GM12878 (cell line): ENCODE measurements around the gene ZNF200. TPM values are rescaled to one million over a fixed set of nuclear protein-coding genes. Genes with fewer than 3 reads are reported as not detected.

Experiments
- ATAC-seq: fragments of 200-7000 bp; cut with Tn5 transposase; 3 replicates; pipeline ENCODE4 v1.9.1; 2020; ENCODE audit warnings: mild to moderate bottlenecking, moderate library complexity
- BruUV-seq: library from RNA; stranded (reverse); fragments of 400-500 nt; replicated peaks from 2 replicates; lab custom pipeline; 2021; lab: Mats Ljungman, UMichigan
- CTCF ChIA-PET: fragments of 300-600 bp; sonication (Branson Sonifier 250); formaldehyde crosslinking; extraction: SDS; loops from one replicate; lab custom pipeline; 2021; ENCODE audit warnings: inconsistent platforms; lab: Yijun Ruan, JAX
- POLR2A ChIA-PET: fragments of 350-600 bp; formaldehyde crosslinking; extraction: SDS; loops from one replicate; lab custom pipeline; 2021; ENCODE audit warnings: inconsistent platforms; lab: Charles Lee
- RAD21 ChIA-PET: fragments of 300-600 bp; sonication (Branson Sonifier 250); formaldehyde crosslinking; loops from one replicate; lab custom pipeline; 2023; ENCODE audit warnings: antibody characterized with exemption; ENCODE audit not compliant: unreplicated experiment; lab: Charles Lee
- SMC1A ChIA-PET: fragments of 300-600 bp; sonication (Branson Sonifier 250); formaldehyde crosslinking; loops from one replicate; lab custom pipeline; 2023; ENCODE audit not compliant: unreplicated experiment, uncharacterized antibody; lab: Charles Lee
- DNase-seq: peaks from one replicate; pipeline ENCODE4 v3.0.0-alpha.2; 2011; ENCODE audit warnings: low read depth, low spot score
- FAIRE-seq: peaks from 3 replicates; lab custom pipeline; 2011; peaks lifted over from hg19 to GRCh38; lab: Jason Lieb, UNC
- H2AFZ ChIP-seq: 2 replicates; pipeline ENCODE4 v1.6.0; 2011; ENCODE audit warnings: low read depth, low read length, control low read depth; ENCODE audit not compliant: control insufficient read depth
- H3K27ac ChIP-seq: 2 replicates; pipeline ENCODE4 v1.5.1; 2011; ENCODE audit warnings: control low read depth; ENCODE audit not compliant: control insufficient read depth, insufficient read depth
- H3K27me3 ChIP-seq, 2 experiments: replicated peaks in 1 of 2; 2 replicates each; pipeline versions ENCODE4 v1.6.0 to v1.6.1; 2011; ENCODE audit warnings: low read length in 1 of 2; ENCODE audit not compliant: control insufficient read depth in 2 of 2, insufficient read depth in 2 of 2
- H3K36me3 ChIP-seq, 2 experiments: 2 replicates each; pipeline ENCODE4 v1.5.1; 2011; ENCODE audit warnings: low read length in 1 of 2; ENCODE audit not compliant: control insufficient read depth in 2 of 2, insufficient read depth in 2 of 2
- H3K4me1 ChIP-seq: 2 replicates; pipeline ENCODE4 v1.6.1; 2011; ENCODE audit warnings: mild to moderate bottlenecking, low read length, moderate library complexity, mixed read lengths; ENCODE audit not compliant: control insufficient read depth, insufficient read depth
- H3K4me2 ChIP-seq: 2 replicates; pipeline ENCODE4 v1.6.0; 2011; ENCODE audit warnings: control low read depth; ENCODE audit not compliant: control insufficient read depth, insufficient read depth
- H3K4me3 ChIP-seq: fragments of 200-600 bp; sonication (generic); 2 replicates; pipeline ENCODE4 v1.5.1; 2016
- H3K79me2 ChIP-seq: 2 replicates; pipeline ENCODE4 v1.6.0; 2011; ENCODE audit warnings: low read length; ENCODE audit not compliant: control insufficient read depth, insufficient read depth
- H3K9ac ChIP-seq: 2 replicates; pipeline ENCODE4 v1.8.0; 2011; ENCODE audit warnings: low read length, control low read depth, mixed read lengths; ENCODE audit not compliant: control insufficient read depth, insufficient read depth
- H3K9me3 ChIP-seq: replicated peaks from 3 replicates; pipeline ENCODE4 v1.5.1; 2011; ENCODE audit warnings: mild to moderate bottlenecking, low read length; ENCODE audit not compliant: control insufficient read depth, insufficient read depth
- H4K20me1 ChIP-seq: 2 replicates; pipeline ENCODE4 v1.6.0; 2011; ENCODE audit not compliant: control insufficient read depth, insufficient read depth
- ESRRA ChIP-seq: IDR thresholded peaks from 2 replicates; pipeline ENCODE4 v1.6.1; 2012; ENCODE audit warnings: mild to moderate bottlenecking, low read length, improper control_type of control experiment
- EZH2 ChIP-seq: IDR thresholded peaks from 2 replicates; pipeline ENCODE4 v1.6.1; 2012; ENCODE audit warnings: low read depth, mild to moderate bottlenecking, control low read depth, inconsistent platforms, low read length, borderline replicate concordance; ENCODE audit not compliant: control insufficient read depth
- FOXK2 ChIP-seq: fragments of 450-650 bp; IDR thresholded peaks from 2 replicates; pipeline ENCODE4 v1.6.1; 2017; ENCODE audit warnings: mild to moderate bottlenecking, moderate library complexity
- GABPA ChIP-seq: IDR thresholded peaks from 2 replicates; pipeline ENCODE4 v1.6.1; 2014; ENCODE audit warnings: antibody characterized with exemption, low read depth, mild to moderate bottlenecking, inconsistent platforms
- HDAC6 ChIP-seq: fragments of 200-600 bp; sonication (generic); IDR thresholded peaks from one replicate; pipeline ENCODE4 v1.8.0; 2017; ENCODE audit warnings: antibody characterized with exemption; ENCODE audit not compliant: unreplicated experiment
- NBN ChIP-seq: fragments of 450-650 bp; IDR thresholded peaks from 2 replicates; pipeline ENCODE4 v1.6.1; 2016
- NRF1 ChIP-seq: conservative IDR thresholded peaks from 2 replicates; pipeline ENCODE4 v1.6.1; 2011; ENCODE audit warnings: mild to moderate bottlenecking, low read depth, low read length, improper control_type of control experiment
- RB1 ChIP-seq: fragments of 450-650 bp; formaldehyde crosslinking; IDR thresholded peaks from 2 replicates; pipeline ENCODE4 v1.6.1; 2017; ENCODE audit warnings: mild to moderate bottlenecking, borderline replicate concordance
- RBBP5 ChIP-seq: fragments of 200-600 bp; sonication (generic); conservative IDR thresholded peaks from 2 replicates; pipeline ENCODE4 v1.6.1; 2016
- SMARCA5 ChIP-seq: fragments of 450-650 bp; IDR thresholded peaks from 2 replicates; pipeline ENCODE4 v1.6.1; 2017; ENCODE audit warnings: mild to moderate bottlenecking
- SREBF1 ChIP-seq: IDR thresholded peaks from 2 replicates; pipeline ENCODE4 v1.6.1; 2012; ENCODE audit warnings: mild to moderate bottlenecking, low read length
- TBL1XR1 ChIP-seq: IDR thresholded peaks from 2 replicates; pipeline ENCODE4 v1.6.1; 2012; ENCODE audit warnings: low read depth, low read length, improper control_type of control experiment
- WRNIP1 ChIP-seq: IDR thresholded peaks from 2 replicates; pipeline ENCODE4 v1.6.1; 2011; ENCODE audit warnings: low read depth, low read length, improper control_type of control experiment, borderline replicate concordance
- WGBS: methylation state at CpG from one replicate; pipeline ENCODE4 v1.1.6; 2016; ENCODE audit warnings: low lambda C conversion rate; ENCODE audit not compliant: insufficient replicate concordance, insufficient coverage; ENCODE audit errors: missing lambda C conversion rate; 5-methylcytosine and 5-hydroxymethylcytosine counted together
- in situ Hi-C: fragments of 300-500 bp; cut with MboI; formaldehyde crosslinking; loops from 9 replicates; pipeline ENCODE4 v1.14.3; 2018; ENCODE audit warnings: mixed read lengths
- intact Hi-C: fragments of 100-400 bp; cut with micrococcal nuclease; formaldehyde crosslinking; loops from one replicate; pipeline ENCODE4 v1.14.2; 2022; ENCODE audit not compliant: unreplicated experiment
- polyA plus RNA-seq, 11 experiments: library from polyadenylated mRNA; depleted of rRNA in 4 of 11; unstranded in 6 of 11; stranded (reverse) in 5 of 11; fragments of >200 nt; fragmentation: Nextera tagmentation in 4 of 11; fragmentation: Illumina TruSeq in 1 of 11; extraction: Ambion mirVana in 4 of 11; extraction: Trizol in 1 of 11; gene quantifications; 1 replicate in 1 of 11; 2 replicates in 10 of 11; pipeline versions ENCODE4 v1.2.1 to v1.2.3, GENCODE V29; 2011 to 2016; ENCODE audit warnings: inconsistent platforms in 2 of 11, missing spikeins in 2 of 11, low read depth in 1 of 11
- total RNA-seq, 4 experiments: library from RNA; depleted of rRNA in 3 of 4; stranded (reverse); fragments of >200 nt in 3 of 4; fragmentation: Illumina TruSeq in 1 of 4; extraction: Trizol in 1 of 4; gene quantifications; 2 replicates each; pipeline versions ENCODE4 v1.2.1 to v1.2.3, GENCODE V29; 2013 to 2021
- TF ChIP-seq, protein P1 (sequence below): IDR thresholded peaks from 2 replicates; pipeline ENCODE4 v1.6.1; 2012; ENCODE audit warnings: low read depth, low read length, improper control_type of control experiment
- TF ChIP-seq, protein P2 (sequence below): fragments of 450-650 bp; IDR thresholded peaks from 2 replicates; pipeline ENCODE4 v1.6.1; 2016; ENCODE audit warnings: mild to moderate bottlenecking
- TF ChIP-seq, protein P3 (sequence below): IDR thresholded peaks from 2 replicates; pipeline ENCODE4 v1.6.1; 2011; ENCODE audit warnings: low read depth, mild to moderate bottlenecking, low read length, moderate library complexity, borderline replicate concordance; ENCODE audit errors: extremely low read depth
- TF ChIP-seq, protein P4 (sequence below): IDR thresholded peaks from 2 replicates; pipeline ENCODE4 v1.6.1; 2012; ENCODE audit warnings: low read depth, low read length, improper control_type of control experiment

The ZNF200 gene
- total and polyA plus RNA-seq, 10 of the 15 experiments (the other 5 are each of a cell fraction or from before 2014, with no cell fraction given), result 4.0 to 13.9 (median 9.6) TPM

DNA sequence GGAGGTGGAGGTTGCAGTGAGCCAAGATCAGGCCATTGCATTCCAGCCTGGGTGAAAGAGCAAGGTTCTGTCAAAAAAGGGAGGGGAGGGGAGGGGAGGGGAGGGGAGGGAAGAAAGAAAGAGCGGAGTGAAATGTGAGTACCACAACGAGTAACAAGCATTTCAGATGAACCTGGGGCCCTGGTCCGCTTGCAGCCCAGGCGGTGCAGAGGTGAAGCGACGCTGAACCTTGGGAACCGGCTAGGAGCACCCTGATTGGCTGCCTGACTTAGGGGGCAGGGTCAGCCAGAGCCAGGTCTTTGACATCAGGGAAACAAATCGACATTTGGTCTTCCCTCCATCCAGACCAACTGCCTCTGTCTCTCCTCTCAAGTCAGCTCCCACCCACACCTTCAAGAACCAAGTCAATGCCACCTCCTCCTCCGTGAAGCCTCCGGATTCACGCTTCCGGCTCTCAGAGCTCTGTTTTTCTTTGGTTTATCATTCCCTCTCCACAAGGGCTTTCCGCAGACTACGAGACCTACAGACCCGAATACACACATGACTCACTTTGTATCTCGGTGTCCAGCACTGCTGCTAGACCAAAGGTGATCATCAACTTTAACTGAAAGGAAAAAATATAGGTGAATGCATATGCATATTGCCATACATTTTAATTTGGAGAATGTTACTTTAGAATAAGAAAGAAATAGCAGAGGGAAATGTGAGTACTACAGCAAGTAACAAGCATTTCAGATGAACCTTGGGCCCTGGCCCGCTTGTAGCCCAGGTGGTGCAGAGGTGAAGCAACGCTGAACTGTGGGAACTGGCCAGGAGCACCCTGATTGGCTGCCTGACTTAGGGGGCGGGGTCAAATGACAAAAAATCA is 27.6 kb downstream of the ZNF200 start:
- Histone ChIP-seq H4K20me1 (no peaks in the 10 kb centered on the region), H3K36me3 (no peaks in the 10 kb centered on the region), H3K4me2 (no peak overlapping the region), H2AFZ (no peak overlapping the region), H3K4me3 (no peak overlapping the region), H3K27ac (no peak overlapping the region)
- FAIRE-seq (no peak), ATAC-seq (no peak)
- intact Hi-C loops, result no loop called here
- RAD21 ChIA-PET, result interaction anchor here (0.7 kb wide), 1 partner anchor 55 kb away, joined by 4 read pairs; no protein-coding TSS in a partner anchor
- TF ChIP-seq NBN (no peak), EZH2 (no peak), NRF1 (no peak), SREBF1 (no peak), FOXK2 (no peak), SMARCA5 (no peak), GABPA (no peak), HDAC6 (no peak), RBBP5 (no peak), TBL1XR1 (no peak), ESRRA (no peak), RB1 (no peak), WRNIP1 (no peak)
- TF ChIP-seq, protein P1, sequence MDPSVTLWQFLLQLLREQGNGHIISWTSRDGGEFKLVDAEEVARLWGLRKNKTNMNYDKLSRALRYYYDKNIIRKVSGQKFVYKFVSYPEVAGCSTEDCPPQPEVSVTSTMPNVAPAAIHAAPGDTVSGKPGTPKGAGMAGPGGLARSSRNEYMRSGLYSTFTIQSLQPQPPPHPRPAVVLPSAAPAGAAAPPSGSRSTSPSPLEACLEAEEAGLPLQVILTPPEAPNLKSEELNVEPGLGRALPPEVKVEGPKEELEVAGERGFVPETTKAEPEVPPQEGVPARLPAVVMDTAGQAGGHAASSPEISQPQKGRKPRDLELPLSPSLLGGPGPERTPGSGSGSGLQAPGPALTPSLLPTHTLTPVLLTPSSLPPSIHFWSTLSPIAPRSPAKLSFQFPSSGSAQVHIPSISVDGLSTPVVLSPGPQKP, result no peak
- TF ChIP-seq, protein P2, sequence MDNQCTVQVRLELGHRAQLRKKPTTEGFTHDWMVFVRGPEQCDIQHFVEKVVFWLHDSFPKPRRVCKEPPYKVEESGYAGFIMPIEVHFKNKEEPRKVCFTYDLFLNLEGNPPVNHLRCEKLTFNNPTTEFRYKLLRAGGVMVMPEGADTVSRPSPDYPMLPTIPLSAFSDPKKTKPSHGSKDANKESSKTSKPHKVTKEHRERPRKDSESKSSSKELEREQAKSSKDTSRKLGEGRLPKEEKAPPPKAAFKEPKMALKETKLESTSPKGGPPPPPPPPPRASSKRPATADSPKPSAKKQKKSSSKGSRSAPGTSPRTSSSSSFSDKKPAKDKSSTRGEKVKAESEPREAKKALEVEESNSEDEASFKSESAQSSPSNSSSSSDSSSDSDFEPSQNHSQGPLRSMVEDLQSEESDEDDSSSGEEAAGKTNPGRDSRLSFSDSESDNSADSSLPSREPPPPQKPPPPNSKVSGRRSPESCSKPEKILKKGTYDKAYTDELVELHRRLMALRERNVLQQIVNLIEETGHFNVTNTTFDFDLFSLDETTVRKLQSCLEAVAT, result no peak
- TF ChIP-seq, protein P3, sequence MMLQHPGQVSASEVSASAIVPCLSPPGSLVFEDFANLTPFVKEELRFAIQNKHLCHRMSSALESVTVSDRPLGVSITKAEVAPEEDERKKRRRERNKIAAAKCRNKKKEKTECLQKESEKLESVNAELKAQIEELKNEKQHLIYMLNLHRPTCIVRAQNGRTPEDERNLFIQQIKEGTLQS, result no peak
- TF ChIP-seq, protein P4, sequence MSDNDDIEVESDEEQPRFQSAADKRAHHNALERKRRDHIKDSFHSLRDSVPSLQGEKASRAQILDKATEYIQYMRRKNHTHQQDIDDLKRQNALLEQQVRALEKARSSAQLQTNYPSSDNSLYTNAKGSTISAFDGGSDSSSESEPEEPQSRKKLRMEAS, result no peak
- TF ChIP-seq, all 136 proteins: peak for 0
- no TSS peak for BruUV-seq
- WGBS, result 50% methylated on average over 17 of the region's 19 CpGs
- no peak for DNase-seq
- Histone ChIP-seq H3K4me1 (no peaks in the 10 kb centered on the region), H3K9me3 (peaks cover 2% of the 10 kb centered on the region; the same call in 2 of the 3 replicates), H3K9ac (no peak overlapping the region), H3K79me2 (no peaks in the 10 kb centered on the region), H3K27me3 (no peaks in the 10 kb centered on the region)
- CTCF ChIA-PET, result no interaction called here
- POLR2A ChIA-PET, result interaction anchor here (0.7 kb wide), 1 partner anchor 76 kb away, joined by 3 read pairs; no protein-coding TSS in a partner anchor
- SMC1A ChIA-PET, result no interaction called here
- in situ Hi-C loops, result no loop called here
